SK-N-SH (cell line): ENCODE measurements around the gene IMMT. TPM values are rescaled to one million over a fixed set of nuclear protein-coding genes. Genes with fewer than 3 reads are reported as not detected.

Experiments used
- CTCF ChIA-PET: fragments of 300-600, 350-600 bp; formaldehyde crosslinking; extraction: SDS; loops from one replicate; lab custom pipeline; 2021; lab: Yijun Ruan, JAX
- POLR2A ChIA-PET: fragments of 350-600 bp; sonication (Branson Sonifier 250); formaldehyde crosslinking; extraction: SDS; loops from one replicate; lab custom pipeline; 2020; ENCODE audit warnings: antibody characterized with exemption, inconsistent platforms; lab: Yijun Ruan, JAX
- DNase-seq: peaks from one replicate; pipeline ENCODE4 v3.0.0; 2012
- H2AFZ ChIP-seq: fragments of 200-600 bp; sonication (generic); 2 replicates; pipeline ENCODE4 v1.8.1; 2016; ENCODE audit warnings: antibody characterized with exemption, mild to moderate bottlenecking, low read depth
- H3F3A ChIP-seq: fragments of 200-600 bp; sonication (generic); replicated peaks from 2 replicates; pipeline ENCODE3; 2016; ENCODE audit warnings: antibody characterized with exemption, mild to moderate bottlenecking; ENCODE audit not compliant: insufficient read depth
- H3K27ac ChIP-seq, 2 experiments: fragments of 200-500 bp in 1 of 2; fragments of 200-600 bp in 1 of 2; sonication (Bioruptor generic) in 1 of 2; sonication (generic), shearing (Covaris generic) in 1 of 2; 2 replicates each; pipeline versions ENCODE4 v1.5.1 to v1.6.1; 2014 to 2016; ENCODE audit warnings: low read depth in 2 of 2, inconsistent platforms in 1 of 2, low read length in 1 of 2, mild to moderate bottlenecking in 1 of 2, mixed read lengths in 1 of 2
- H3K27me3 ChIP-seq: fragments of 200-600 bp; sonication (generic), shearing (Covaris generic); 2 replicates; pipeline ENCODE4 v1.6.1; 2016; ENCODE audit warnings: mixed run types; ENCODE audit not compliant: insufficient read depth
- H3K36me3 ChIP-seq, 2 experiments: fragments of 200-500 bp in 1 of 2; fragments of 200-600 bp in 1 of 2; sonication (Bioruptor generic) in 1 of 2; sonication (generic) in 1 of 2; replicated peaks in 1 of 2; 2 replicates each; pipeline versions ENCODE3 to v1.5.1; 2014 to 2016; ENCODE audit warnings: low read length in 1 of 2, mild to moderate bottlenecking in 1 of 2; ENCODE audit not compliant: insufficient read depth in 2 of 2, control insufficient read depth in 1 of 2
- H3K4me1 ChIP-seq, 2 experiments: fragments of 200-500 bp in 1 of 2; fragments of 200-600 bp in 1 of 2; sonication (Bioruptor generic) in 1 of 2; sonication (generic), shearing (Covaris generic) in 1 of 2; 2 replicates each; pipeline versions ENCODE4 v1.5.1 to v1.6.1; 2014 to 2016; ENCODE audit warnings: low read depth in 1 of 2, low read length in 1 of 2, mixed run types in 1 of 2; ENCODE audit not compliant: insufficient read depth in 2 of 2, control insufficient read depth in 1 of 2
- H3K4me2 ChIP-seq: fragments of 200-600 bp; sonication (generic), shearing (Covaris generic); 2 replicates; pipeline ENCODE4 v1.6.1; 2017; ENCODE audit warnings: mixed run types
- H3K4me3 ChIP-seq, 2 experiments: fragments of 200-500 bp in 1 of 2; fragments of 200-600 bp in 1 of 2; sonication (Bioruptor generic) in 1 of 2; sonication (generic), shearing (Covaris generic) in 1 of 2; 2 replicates each; pipeline versions ENCODE4 v1.5.1 to v1.8.1; 2014 to 2016; ENCODE audit warnings: low read depth in 2 of 2, inconsistent platforms in 1 of 2, low read length in 1 of 2, mild to moderate bottlenecking in 1 of 2, mixed read lengths in 1 of 2, moderate library complexity in 1 of 2
- H3K79me2 ChIP-seq: fragments of 200-600 bp; sonication (generic); 2 replicates; pipeline ENCODE4 v1.8.1; 2017; ENCODE audit warnings: mild to moderate bottlenecking; ENCODE audit not compliant: insufficient read depth
- H3K9ac ChIP-seq: fragments of 200-600 bp; sonication (generic); 2 replicates; pipeline ENCODE4 v1.6.1; 2017; ENCODE audit warnings: mixed run types
- H3K9me2 ChIP-seq: fragments of 200-600 bp; sonication (generic); 2 replicates; pipeline ENCODE4 v1.6.1; 2017; ENCODE audit warnings: mixed run types
- H3K9me3 ChIP-seq: fragments of 200-600 bp; sonication (generic); 2 replicates; pipeline ENCODE4 v1.6.1; 2017; ENCODE audit warnings: mixed run types, mild to moderate bottlenecking, moderate library complexity
- H4K20me1 ChIP-seq: fragments of 200-600 bp; sonication (generic); 2 replicates; pipeline ENCODE4 v1.6.1; 2017; ENCODE audit warnings: mild to moderate bottlenecking, mixed run types; ENCODE audit not compliant: insufficient read depth
- EZH2phosphoT487 ChIP-seq: fragments of 200-600 bp; sonication (generic); IDR thresholded peaks from 2 replicates; pipeline ENCODE4 v1.6.1; 2017; ENCODE audit warnings: low read depth, mixed run types, mild to moderate bottlenecking, antibody characterized with exemption, moderate library complexity, borderline replicate concordance
- JUND ChIP-seq: IDR thresholded peaks from 2 replicates; pipeline ENCODE4 v1.4.0; 2012
- MAX ChIP-seq: IDR thresholded peaks from 2 replicates; pipeline ENCODE4 v1.4.0; 2012; ENCODE audit warnings: low read depth
- MXI1 ChIP-seq: IDR thresholded peaks from 2 replicates; pipeline ENCODE4 v1.6.1; 2012; ENCODE audit warnings: mild to moderate bottlenecking, low read depth, low read length, improper control_type of control experiment
- PBX3 ChIP-seq: IDR thresholded peaks from 2 replicates; pipeline ENCODE4; 2012
- SIN3A ChIP-seq: IDR thresholded peaks from 2 replicates; pipeline ENCODE4 v1.6.1; 2012; ENCODE audit warnings: low read depth, mild to moderate bottlenecking, low read length, moderate library complexity, borderline replicate concordance
- WGBS: methylation state at CpG from one replicate; pipeline ENCODE4 v1.1.6; 2017; ENCODE audit warnings: low lambda C conversion rate; 5-methylcytosine and 5-hydroxymethylcytosine counted together
- polyA plus RNA-seq, 3 experiments: library from polyadenylated mRNA; depleted of rRNA; stranded (reverse); fragments of >200 nt; gene quantifications; 2 replicates each; pipeline ENCODE4 v1.2.3, GENCODE V29; 2012
- small RNA-seq, 7 experiments: library from RNA; depleted of rRNA; stranded (forward); fragments of <200 nt; gene quantifications; one replicate each; pipeline ENCODE3, GENCODE V24; 2012
- TF ChIP-seq, protein P1 (sequence below): IDR thresholded peaks from 2 replicates; pipeline ENCODE4 v1.4.0; 2012; ENCODE audit warnings: low read depth, borderline replicate concordance

IMMT gene
- polyA plus RNA-seq, 1 of the 3 experiments (the other 2 are of a cell fraction), result 36.3 TPM

DNA sequence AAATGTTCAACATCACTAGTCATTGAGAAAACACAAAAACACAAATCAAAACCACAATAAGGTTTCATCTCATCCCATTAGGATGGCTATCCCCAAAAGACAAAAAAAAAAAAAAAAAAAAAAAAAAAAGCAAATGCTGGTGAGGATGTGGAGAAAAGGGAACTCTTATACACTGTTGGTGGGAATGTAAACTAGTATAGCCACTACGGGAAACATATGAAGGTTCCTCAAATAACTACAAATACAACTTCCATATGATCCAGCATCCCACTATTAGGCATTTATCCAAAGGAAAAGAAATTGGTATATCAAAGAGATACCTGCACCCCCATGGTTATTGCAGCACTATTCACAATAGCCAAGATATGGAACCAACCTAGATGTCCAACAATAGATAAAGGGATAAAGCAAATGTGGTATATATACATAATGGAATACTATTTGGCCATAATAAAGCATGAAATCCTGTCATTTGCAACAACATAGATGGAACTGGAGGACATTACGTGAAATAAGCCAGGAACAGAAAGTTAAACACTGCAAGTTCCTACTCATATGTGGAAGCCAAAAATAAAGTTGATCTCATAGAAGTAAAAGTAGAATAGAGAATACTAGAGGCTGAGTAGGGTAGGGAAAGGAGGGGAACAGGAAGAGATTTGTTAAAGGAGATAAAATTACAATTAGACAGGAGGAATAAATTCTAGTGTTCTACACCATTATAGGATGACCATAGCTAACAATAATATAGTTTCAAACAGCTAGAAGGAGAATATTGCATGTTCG, 98.0 kb downstream of the IMMT start:
- Histone ChIP-seq H3K9me3 (no peaks in the 10 kb centered on the region), H3K4me3 (no peak overlapping the region), H2AFZ (no peak overlapping the region), H3K79me2 (peaks cover 69% of the 10 kb centered on the region), H3F3A (peaks cover 9% of the 10 kb centered on the region), H3K4me2 (no peak overlapping the region), H3K36me3 (peaks cover 53 to 61% of the 10 kb centered on the region in 2 experiments), H4K20me1 (no peaks in the 10 kb centered on the region), H3K4me1 (no peaks in the 10 kb centered on the region), H3K27ac (no peak overlapping the region), H3K27me3 (no peaks in the 10 kb centered on the region), H3K9ac (no peak overlapping the region), H3K9me2 (no peaks in the 10 kb centered on the region)
- 96% methylated on average over 3 of the region's 3 CpGs for WGBS
- TF ChIP-seq JUND, result no peak
- no peak for TF ChIP-seq EZH2phosphoT487
- ChIA-PET CTCF (interaction anchor here (1.3 to 1.9 kb wide), 2 partner anchors 17 kb away, joined by 5 read pairs; no protein-coding TSS in a partner anchor), POLR2A (no interaction called here)
- DNase-seq, result no peak

GRCh38 chr2:86094229-86094628, 101.0 kb downstream of the IMMT start:
- H3K79me2 ChIP-seq, result peaks cover 43% of the 10 kb centered on the region

More at GRCh38 chr2:86094229-86094628, 101.0 kb downstream of the IMMT start:
- Histone ChIP-seq H3K9ac (no peak overlapping the region), H3K36me3 (peaks cover 58 to 66% of the 10 kb centered on the region in 2 experiments), H2AFZ (no peak overlapping the region), H3K4me3 (no peak overlapping the region), H3K27me3 (no peaks in the 10 kb centered on the region), H3K27ac (no peak overlapping the region), H3K9me3 (no peaks in the 10 kb centered on the region), H4K20me1 (no peaks in the 10 kb centered on the region), H3K4me2 (no peak overlapping the region), H3K9me2 (no peaks in the 10 kb centered on the region), H3K4me1 (no peaks in the 10 kb centered on the region), H3F3A (peaks cover 9% of the 10 kb centered on the region)
- TF ChIP-seq PBX3, result no peak
- TF ChIP-seq SIN3A, result no peak
- no peak for TF ChIP-seq MXI1
- TF ChIP-seq MAX, result no peak
- TF ChIP-seq, protein P1, sequence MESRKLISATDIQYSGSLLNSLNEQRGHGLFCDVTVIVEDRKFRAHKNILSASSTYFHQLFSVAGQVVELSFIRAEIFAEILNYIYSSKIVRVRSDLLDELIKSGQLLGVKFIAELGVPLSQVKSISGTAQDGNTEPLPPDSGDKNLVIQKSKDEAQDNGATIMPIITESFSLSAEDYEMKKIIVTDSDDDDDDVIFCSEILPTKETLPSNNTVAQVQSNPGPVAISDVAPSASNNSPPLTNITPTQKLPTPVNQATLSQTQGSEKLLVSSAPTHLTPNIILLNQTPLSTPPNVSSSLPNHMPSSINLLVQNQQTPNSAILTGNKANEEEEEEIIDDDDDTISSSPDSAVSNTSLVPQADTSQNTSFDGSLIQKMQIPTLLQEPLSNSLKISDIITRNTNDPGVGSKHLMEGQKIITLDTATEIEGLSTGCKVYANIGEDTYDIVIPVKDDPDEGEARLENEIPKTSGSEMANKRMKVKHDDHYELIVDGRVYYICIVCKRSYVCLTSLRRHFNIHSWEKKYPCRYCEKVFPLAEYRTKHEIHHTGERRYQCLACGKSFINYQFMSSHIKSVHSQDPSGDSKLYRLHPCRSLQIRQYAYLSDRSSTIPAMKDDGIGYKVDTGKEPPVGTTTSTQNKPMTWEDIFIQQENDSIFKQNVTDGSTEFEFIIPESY, result no peak
- CTCF ChIA-PET, result interaction anchor here (3.1 to 7.8 kb wide), 2 partner anchors 15 to 267 kb away, joined by 11 to 43 read pairs; no protein-coding TSS in a partner anchor
- 100% methylated on average over 1 of the region's 1 CpG for WGBS
- DNase-seq, result no peak
- POLR2A ChIA-PET, result no interaction called here

Small RNA genes lying within 50 kb of the gene (small RNA-seq; reads per million reads assigned to genes)
- 0 to 2.9 (median 0) reads per million in 7 experiments for gene MIR4779
- gene RF00019, result 0 reads per million in 7 experiments
- 7.3 to 107 (median 21.3) reads per million in 7 experiments for gene SNORD94

Other genes with a start within 250 kb of the IMMT start
- gene POLR1A, start 89.6 kb downstream of the IMMT start, polyA plus RNA-seq (2012; rRNA removed), result 5.5 and 6.1 TPM in 2 replicates
- 44.5 and 55.1 TPM in 2 replicates for gene PTCD3, start 89.2 kb downstream of the IMMT start, polyA plus RNA-seq (2012; rRNA removed)
- 33.0 and 36.6 TPM in 2 replicates for gene MRPL35, start 4.0 kb upstream of the IMMT start, polyA plus RNA-seq (2012; rRNA removed)
- gene REEP1, start 142.2 kb upstream of the IMMT start, polyA plus RNA-seq (2012; rRNA removed), result 0.13 TPM in 2 replicates
- 13.7 and 20.4 TPM in 2 replicates for gene KDM3A, start 245.9 kb upstream of the IMMT start, polyA plus RNA-seq (2012; rRNA removed)